Fibroblast of lung (primary cell): Measurements from ENCODE around the gene PPP3R1. TPM values are rescaled to one million over a fixed set of nuclear protein-coding genes. Genes with fewer than 3 reads are reported as not detected.

Source experiments
- DNase-seq, 2 donors: peaks; one replicate each; pipeline versions ENCODE4 v3.0.0 to v3.0.0-alpha.2; 2010; ENCODE audit warnings: low read depth in 2 of 2
- H2AFZ ChIP-seq: 2 replicates; pipeline ENCODE4 v1.5.1; 2012; ENCODE audit warnings: low read length, control low read depth, inconsistent platforms
- H3K27ac ChIP-seq: 2 replicates; pipeline ENCODE4 v1.5.1; 2011; ENCODE audit warnings: low read length, control low read depth; ENCODE audit not compliant: insufficient read depth
- H3K27me3 ChIP-seq: 2 replicates; pipeline ENCODE4 v1.5.1; 2011; ENCODE audit warnings: mild to moderate bottlenecking, low read length; ENCODE audit not compliant: control insufficient read depth, insufficient read depth
- H3K36me3 ChIP-seq: 2 replicates; pipeline ENCODE4 v1.5.1; 2011; ENCODE audit warnings: low read length; ENCODE audit not compliant: control insufficient read depth, insufficient read depth
- H3K4me1 ChIP-seq: 2 replicates; pipeline ENCODE4 v1.5.1; 2011; ENCODE audit warnings: low read length; ENCODE audit not compliant: control insufficient read depth, insufficient read depth; ENCODE audit errors: extremely low read depth
- H3K4me2 ChIP-seq: 2 replicates; pipeline ENCODE4 v1.5.1; 2011; ENCODE audit warnings: low read length, control low read depth; ENCODE audit not compliant: insufficient read depth; ENCODE audit errors: extremely low read depth
- H3K4me3 ChIP-seq, 4 experiments: fragments of 200-600 bp in 1 of 4; sonication (generic) in 1 of 4; replicated peaks in 1 of 4; 2 replicates each; pipeline ENCODE4 v1.5.1; 2011 to 2016; ENCODE audit warnings: low read length in 4 of 4, low read depth in 3 of 4, mild to moderate bottlenecking in 3 of 4, control low read depth in 2 of 4, inconsistent platforms in 1 of 4, mixed read lengths in 1 of 4; ENCODE audit not compliant: insufficient read depth in 1 of 4; ENCODE audit errors: control extremely low read depth in 1 of 4
- H3K79me2 ChIP-seq: 2 replicates; pipeline ENCODE4 v1.5.1; 2012; ENCODE audit warnings: mild to moderate bottlenecking, low read length, inconsistent platforms; ENCODE audit not compliant: control insufficient read depth, insufficient read depth
- H3K9ac ChIP-seq: 2 replicates; pipeline ENCODE4 v1.5.1; 2011; ENCODE audit warnings: mild to moderate bottlenecking, low read length, control low read depth; ENCODE audit not compliant: insufficient read depth
- H3K9me3 ChIP-seq: 2 replicates; pipeline ENCODE4 v1.5.1; 2012; ENCODE audit warnings: low read depth, low read length; ENCODE audit not compliant: control insufficient read depth, insufficient read depth
- H4K20me1 ChIP-seq: 2 replicates; pipeline ENCODE4 v1.5.1; 2011; ENCODE audit warnings: low read length; ENCODE audit not compliant: control insufficient read depth, insufficient read depth; ENCODE audit errors: extremely low read depth
- CTCF ChIP-seq, 2 donors: IDR thresholded peaks in 1 of 2; conservative IDR thresholded peaks in 1 of 2; 1 replicate in 1 of 2; 2 replicates in 1 of 2; pipeline ENCODE4 v1.5.1; 2011 to 2012; ENCODE audit warnings: low read length in 2 of 2, control low read depth in 1 of 2, inconsistent platforms in 1 of 2, low read depth in 1 of 2, mild to moderate bottlenecking in 1 of 2
- EZH2 ChIP-seq: IDR thresholded peaks from 2 replicates; pipeline ENCODE4 v1.5.1; 2012; ENCODE audit warnings: low read length, control low read depth, mild to moderate bottlenecking; ENCODE audit errors: missing control alignments
- polyA plus RNA-seq, 2 donors: library from polyadenylated mRNA; depleted of rRNA in 1 of 2; stranded (reverse) in 1 of 2; unstranded in 1 of 2; fragments of >200 nt; gene quantifications; 2 replicates each; pipeline ENCODE4 v1.2.1, GENCODE V29; 2011 to 2012; ENCODE audit warnings: missing spikeins in 1 of 2
- total RNA-seq: library from RNA; depleted of rRNA; stranded (reverse); fragments of >200 nt; gene quantifications from 2 replicates; pipeline ENCODE4 v1.2.1, GENCODE V29; 2014

Gene PPP3R1
- total and polyA plus RNA-seq, 2 donors (not counting 1 experiment from before 2014, with no cell fraction given), result 22.8 to 51.3 TPM

GRCh38 chr2:68172521-68172920 is 79.8 kb downstream of the PPP3R1 start:
- Histone ChIP-seq H3K4me3 (no peak overlapping the region), H3K4me1 (no peaks in the 10 kb centered on the region), H2AFZ (no peak overlapping the region), H3K27me3 (no peaks in the 10 kb centered on the region), H3K9me3 (no peaks in the 10 kb centered on the region), H3K9ac (no peak overlapping the region), H3K4me2 (no peak overlapping the region), H3K79me2 (no peaks in the 10 kb centered on the region), H3K27ac (no peak overlapping the region), H4K20me1 (no peaks in the 10 kb centered on the region), H3K36me3 (peaks cover 5% of the 10 kb centered on the region)
- DNase-seq, result no peak
- TF ChIP-seq CTCF (conservative IDR thresholded peaks at IDR 0.05 in 1 of 2, IDR thresholded peaks at IDR 0.05 in 1 of 2; ENCODE audit: low read depth in 1 of 2, low read length in 2 of 2) (no peak), EZH2 (no peak)

GRCh38 chr2:68171684-68172083 is 80.6 kb downstream of the PPP3R1 start:
- no peak overlapping the region for H2AFZ ChIP-seq
- no peak overlapping the region for H3K27ac ChIP-seq
- no peaks in the 10 kb centered on the region for H3K79me2 ChIP-seq
- H3K4me2 ChIP-seq, result no peak overlapping the region
- no peaks in the 10 kb centered on the region for H3K27me3 ChIP-seq
- no peaks in the 10 kb centered on the region for H4K20me1 ChIP-seq
- H3K36me3 ChIP-seq, result peaks cover 7% of the 10 kb centered on the region
- TF ChIP-seq EZH2 (no peak), CTCF (conservative IDR thresholded peaks at IDR 0.05 in 1 of 2, IDR thresholded peaks at IDR 0.05 in 1 of 2; ENCODE audit: low read depth in 1 of 2, low read length in 2 of 2) (no peak)
- no peak for DNase-seq
- no peaks in the 10 kb centered on the region for H3K9me3 ChIP-seq
- no peaks in the 10 kb centered on the region for H3K4me1 ChIP-seq
- no peak overlapping the region for H3K4me3 ChIP-seq
- no peak overlapping the region for H3K9ac ChIP-seq

DNA sequence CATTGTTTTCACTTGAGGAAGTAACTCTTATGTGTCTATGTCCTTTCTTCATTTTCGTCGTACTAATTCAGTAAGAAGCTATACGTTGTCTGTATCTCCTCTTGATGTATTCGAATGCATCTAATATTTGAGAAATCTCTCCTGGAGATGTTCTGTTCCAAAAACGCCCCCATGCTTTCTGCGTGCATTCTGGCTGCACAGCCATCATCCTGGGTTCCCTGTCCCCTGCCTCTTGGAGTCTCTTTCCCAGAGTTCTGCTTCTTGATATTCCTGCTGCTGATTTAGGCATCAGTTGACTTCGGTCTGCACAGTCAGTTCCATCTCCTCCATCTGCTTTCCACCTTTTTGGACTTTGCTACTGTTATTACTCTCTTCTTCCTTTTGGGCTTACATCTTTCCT is 81.2 kb downstream of the PPP3R1 start:
- no peaks in the 10 kb centered on the region for H3K9me3 ChIP-seq
- TF ChIP-seq CTCF (conservative IDR thresholded peaks at IDR 0.05 in 1 of 2, IDR thresholded peaks at IDR 0.05 in 1 of 2; ENCODE audit: low read depth in 1 of 2, low read length in 2 of 2) (no peak), EZH2 (no peak)
- no peaks in the 10 kb centered on the region for H3K4me1 ChIP-seq
- no peak overlapping the region for H3K27ac ChIP-seq
- no peak overlapping the region for H3K9ac ChIP-seq
- H4K20me1 ChIP-seq, result no peaks in the 10 kb centered on the region
- H3K27me3 ChIP-seq, result no peaks in the 10 kb centered on the region
- no peak overlapping the region for H3K4me3 ChIP-seq
- no peak for DNase-seq
- H3K79me2 ChIP-seq, result no peaks in the 10 kb centered on the region
- no peak overlapping the region for H2AFZ ChIP-seq
- H3K4me2 ChIP-seq, result no peak overlapping the region
- H3K36me3 ChIP-seq, result peaks cover 7% of the 10 kb centered on the region
